ENCODE measurements around the gene SDK1.
A peak's percentile ranks its signal among the peaks of the same experiment; 100 is the strongest.
"Not testable (repeated sequence)": the region's sequence is repeated elsewhere in the genome, so short reads cannot be mapped to it uniquely, and the experiment has no call there.

SDK1 gene

GRCh38 chr7:3753868-3754267 lies 452.8 kb downstream of the SDK1 start:
- DNase-seq, result no peak

- DNase-seq, result peak; percentile 35
Observed at GRCh38 chr7:3754493-3755341, 453.7 kb downstream of the SDK1 start.

- not testable (repeated sequence) for DNase-seq
Observed at GRCh38 chr7:3755778-3756453, 454.9 kb downstream of the SDK1 start.

GRCh38 chr7:3757059-3757458 lies 456.0 kb downstream of the SDK1 start:
- DNase-seq, result no peak

GRCh38 chr7:3760651-3761050 lies 459.6 kb downstream of the SDK1 start:
- no peak for DNase-seq

GRCh38 chr7:3762146-3762831 lies 461.2 kb downstream of the SDK1 start:
- no peak for DNase-seq

- DNase-seq, result no peak
Observed at GRCh38 chr7:3767917-3768777, 467.1 kb downstream of the SDK1 start.

- DNase-seq, result no peak
Observed at GRCh38 chr7:3771906-3772305, 470.9 kb downstream of the SDK1 start.

- DNase-seq, result peak; percentile 89
Observed at GRCh38 chr7:3778345-3778744, 477.3 kb downstream of the SDK1 start.

GRCh38 chr7:3780016-3780415 lies 479.0 kb downstream of the SDK1 start:
- DNase-seq, result no peak

GRCh38 chr7:3780525-3780924 lies 479.5 kb downstream of the SDK1 start:
- DNase-seq, result no peak

- DNase-seq, result no peak
Observed at GRCh38 chr7:3781607-3782006, 480.6 kb downstream of the SDK1 start.

GRCh38 chr7:3787717-3788264 lies 486.7 kb downstream of the SDK1 start:
- no peak for DNase-seq

- DNase-seq, result no peak
Observed at GRCh38 chr7:3790803-3791202, 489.8 kb downstream of the SDK1 start.

GRCh38 chr7:3791327-3791726 lies 490.3 kb downstream of the SDK1 start:
- no peak for DNase-seq

- DNase-seq, result no peak
Observed at GRCh38 chr7:3795141-3795540, 494.1 kb downstream of the SDK1 start.

- no peak for DNase-seq
Observed at GRCh38 chr7:3795781-3796180, 494.7 kb downstream of the SDK1 start.

GRCh38 chr7:3805151-3805550 lies 504.1 kb downstream of the SDK1 start:
- DNase-seq, result no peak

- DNase-seq, result no peak
Observed at GRCh38 chr7:3806516-3806915, 505.5 kb downstream of the SDK1 start.

- no peak for DNase-seq
Observed at GRCh38 chr7:3807824-3808223, 506.8 kb downstream of the SDK1 start.

- no peak for DNase-seq
Observed at GRCh38 chr7:3821488-3821887, 520.4 kb downstream of the SDK1 start.

- no peak for DNase-seq
Observed at GRCh38 chr7:3825491-3825890, 524.4 kb downstream of the SDK1 start.

GRCh38 chr7:3832199-3832598 lies 531.1 kb downstream of the SDK1 start:
- DNase-seq, result no peak

Measured in NCI-H2227 treated with DMSO at 0.1 percent for 48 hours (cell line).